Large intestine (tissue), 3 donors: ENCODE measurements around the gene STX1A. TPM values are rescaled to one million over a fixed set of nuclear protein-coding genes. Genes with fewer than 3 reads are reported as not detected.
"Not testable (repeated sequence)": the region's sequence is repeated elsewhere in the genome, so short reads cannot be mapped to it uniquely, and the experiment has no call there.

ENCODE experiments used
- DNase-seq, 2 donors: peaks; one replicate each; pipeline versions ENCODE4 v3.0.0 to v3.0.0-alpha.2; 2013
- H3K27ac ChIP-seq: one replicate; pipeline ENCODE4 v1.5.1; 2013; ENCODE audit warnings: low read length
- H3K27me3 ChIP-seq: 2 replicates; pipeline ENCODE4 v1.6.1; 2013; ENCODE audit warnings: low read length; ENCODE audit not compliant: control insufficient read depth, insufficient read depth
- H3K36me3 ChIP-seq: 2 replicates; pipeline ENCODE4 v1.6.1; 2013; ENCODE audit warnings: low read length; ENCODE audit not compliant: control insufficient read depth, insufficient read depth
- H3K4me1 ChIP-seq: one replicate; pipeline ENCODE4 v1.6.1; 2013; ENCODE audit warnings: low read length; ENCODE audit not compliant: control insufficient read depth, insufficient read depth
- H3K4me3 ChIP-seq: one replicate; pipeline ENCODE4 v1.5.1; 2013; ENCODE audit warnings: low read length
- H3K9me3 ChIP-seq: one replicate; pipeline ENCODE4 v1.6.1; 2013; ENCODE audit warnings: mild to moderate bottlenecking, low read depth, low read length, moderate library complexity; ENCODE audit not compliant: control insufficient read depth
- WGBS: methylation state at CpG from one replicate; pipeline ENCODE4 v1.1.5; 2013; ENCODE audit warnings: low lambda C conversion rate; ENCODE audit not compliant: insufficient coverage; 5-methylcytosine and 5-hydroxymethylcytosine counted together
- polyA plus RNA-seq: library from polyadenylated mRNA; unstranded; fragments of 120-200 nt; gene quantifications from one replicate; pipeline ENCODE4 v1.2.1, GENCODE V29; 2013

The STX1A gene
- polyA plus RNA-seq, 1 donor, result 36.1 TPM

- WGBS, result no CpG with 5 or more reads among the region's 5 CpGs
- no peak for DNase-seq
These were observed 50.6 kb downstream of the STX1A start for GRCh38 chr7:73668886-73669230.

GRCh38 chr7:73668103-73668885, 51.2 kb downstream of the STX1A start:
- no CpG with 5 or more reads among the region's 52 CpGs for WGBS
- peaks cover 2% of the 10 kb centered on the region for H3K36me3 ChIP-seq
- peak in 1 of 2 donors; percentile 55 for DNase-seq
- H3K9me3 ChIP-seq, result peaks cover 3% of the 10 kb centered on the region
- no peak overlapping the region for H3K27ac ChIP-seq
- peak overlapping the region; percentile 81 for H3K4me3 ChIP-seq
- H3K27me3 ChIP-seq, result no peaks in the 10 kb centered on the region
- peaks cover 21% of the 10 kb centered on the region for H3K4me1 ChIP-seq

More at GRCh38 chr7:73668886-73669230, 50.6 kb downstream of the STX1A start:
- Histone ChIP-seq H3K27ac (no peak overlapping the region), H3K9me3 (peaks cover 3% of the 10 kb centered on the region), H3K27me3 (no peaks in the 10 kb centered on the region), H3K36me3 (peaks cover 2% of the 10 kb centered on the region), H3K4me3 (peak overlapping the region; percentile 81), H3K4me1 (peaks cover 21% of the 10 kb centered on the region)

- no peaks in the 10 kb centered on the region for H3K27me3 ChIP-seq
- no CpG with 5 or more reads among the region's 79 CpGs for WGBS
These were observed 51.9 kb downstream of the STX1A start, which contains the start of gene VPS37D for GRCh38 chr7:73667344-73668102. Gene VPS37D (plus strand): TSS chr7:73667831. CDS start chr7:73667959, 128 bp downstream.

GRCh38 chr7:73663033-73663432, 56.4 kb downstream of the STX1A start:
- Histone ChIP-seq H3K27ac (no peak overlapping the region), H3K9me3 (peaks cover 3% of the 10 kb centered on the region), H3K4me3 (no peak overlapping the region), H3K36me3 (no peaks in the 10 kb centered on the region), H3K4me1 (peaks cover 9% of the 10 kb centered on the region), H3K27me3 (no peaks in the 10 kb centered on the region)
- DNase-seq, result no peak

More at GRCh38 chr7:73667344-73668102, 51.9 kb downstream of the STX1A start, which contains the start of gene VPS37D:
- peaks cover 21% of the 10 kb centered on the region for H3K4me1 ChIP-seq
- H3K27ac ChIP-seq, result no peak within 1 kb of the TSS
- H3K36me3 ChIP-seq, result peaks cover 2% of the 10 kb centered on the region
- peak within 1 kb of the TSS; percentile 81 for H3K4me3 ChIP-seq
- H3K9me3 ChIP-seq, result peaks cover 3% of the 10 kb centered on the region
- DNase-seq, result peak; percentile 88 to 94

DNA sequence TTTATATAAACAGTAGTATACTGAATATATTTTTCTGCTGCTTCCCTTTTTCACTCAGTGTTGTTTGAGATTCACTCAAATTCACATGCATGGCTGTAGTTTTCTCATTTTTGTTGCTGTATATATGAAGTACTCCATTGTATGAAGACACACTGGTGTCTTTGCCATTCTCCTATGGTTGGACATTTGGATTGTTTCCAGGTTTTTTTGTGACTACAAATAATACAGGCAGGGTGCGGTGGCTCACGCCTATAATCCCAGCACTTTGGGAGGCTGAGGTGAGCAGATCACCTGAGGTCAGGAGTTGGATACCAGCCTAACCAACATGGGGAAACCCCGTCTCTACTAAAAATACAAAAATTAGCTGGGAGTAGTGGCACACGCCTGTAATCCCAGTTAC, 58.9 kb downstream of the STX1A start:
- WGBS, result no CpG with 5 or more reads among the region's 4 CpGs
- not testable (repeated sequence) for H3K27ac ChIP-seq, DNase-seq, H3K27me3 ChIP-seq, H3K9me3 ChIP-seq, H3K36me3 ChIP-seq, H3K4me3 ChIP-seq, H3K4me1 ChIP-seq

- no peak overlapping the region for H3K27ac ChIP-seq
- H3K36me3 ChIP-seq, result no peaks in the 10 kb centered on the region
- DNase-seq, result no peak
- WGBS, result 65% methylated on average over 2 of the region's 8 CpGs
- H3K27me3 ChIP-seq, result no peaks in the 10 kb centered on the region
- H3K9me3 ChIP-seq, result no peaks in the 10 kb centered on the region
- H3K4me3 ChIP-seq, result no peak overlapping the region
- H3K4me1 ChIP-seq, result no peaks in the 10 kb centered on the region
These were observed 59.5 kb downstream of the STX1A start for GRCh38 chr7:73659983-73660382.

DNA sequence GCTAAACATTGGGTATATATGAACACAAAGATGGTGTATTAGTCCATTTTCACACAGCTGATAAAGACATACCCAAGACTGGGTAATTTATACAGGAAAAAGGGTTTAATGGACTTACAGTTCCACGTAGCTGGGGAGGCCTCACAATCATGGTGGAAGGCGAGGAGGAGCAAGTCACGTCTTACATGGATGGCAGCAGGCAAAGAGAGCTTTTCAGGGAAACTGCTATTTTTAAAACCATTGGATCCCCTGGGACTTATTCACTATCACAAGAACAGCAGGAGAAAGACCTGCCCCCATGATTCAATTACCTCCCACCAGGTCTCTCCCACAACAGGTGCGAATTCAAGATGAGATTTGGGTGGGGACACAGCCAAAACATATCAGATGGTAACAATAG, 64.2 kb downstream of the STX1A start:
- H3K9me3 ChIP-seq, H3K4me3 ChIP-seq, H3K36me3 ChIP-seq, H3K27ac ChIP-seq, DNase-seq, H3K4me1 ChIP-seq, H3K27me3 ChIP-seq: not testable (repeated sequence)
- no CpG with 5 or more reads among the region's 4 CpGs for WGBS

DNA sequence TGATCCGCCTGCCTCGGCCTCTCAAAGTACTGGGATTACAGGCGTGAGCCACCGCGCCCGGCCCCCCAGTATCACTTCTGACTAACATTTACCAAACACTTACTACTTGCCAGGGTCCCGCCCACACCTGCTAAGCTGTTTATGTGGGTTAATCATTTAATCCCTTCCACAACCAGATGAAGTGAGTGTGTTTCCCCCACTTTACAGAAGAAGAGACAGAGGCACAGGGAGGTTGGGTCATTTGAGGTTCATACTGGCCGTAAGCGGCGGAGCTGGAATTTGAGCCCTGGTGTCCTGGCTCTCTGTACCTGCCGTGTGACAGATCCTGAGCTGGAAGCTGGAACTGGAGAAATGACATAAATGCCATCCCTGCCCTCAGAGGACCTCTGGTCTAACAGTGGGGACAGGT, 66.9 kb downstream of the STX1A start:
- WGBS, result no CpG with 5 or more reads among the region's 11 CpGs
- H3K27ac ChIP-seq, result no peak overlapping the region
- no peaks in the 10 kb centered on the region for H3K9me3 ChIP-seq
- peak in 1 of 2 donors; percentile 77 for DNase-seq
- H3K36me3 ChIP-seq, result no peaks in the 10 kb centered on the region
- H3K4me1 ChIP-seq, result peaks cover 15% of the 10 kb centered on the region
- no peak overlapping the region for H3K4me3 ChIP-seq
- peaks cover 11% of the 10 kb centered on the region for H3K27me3 ChIP-seq

DNA sequence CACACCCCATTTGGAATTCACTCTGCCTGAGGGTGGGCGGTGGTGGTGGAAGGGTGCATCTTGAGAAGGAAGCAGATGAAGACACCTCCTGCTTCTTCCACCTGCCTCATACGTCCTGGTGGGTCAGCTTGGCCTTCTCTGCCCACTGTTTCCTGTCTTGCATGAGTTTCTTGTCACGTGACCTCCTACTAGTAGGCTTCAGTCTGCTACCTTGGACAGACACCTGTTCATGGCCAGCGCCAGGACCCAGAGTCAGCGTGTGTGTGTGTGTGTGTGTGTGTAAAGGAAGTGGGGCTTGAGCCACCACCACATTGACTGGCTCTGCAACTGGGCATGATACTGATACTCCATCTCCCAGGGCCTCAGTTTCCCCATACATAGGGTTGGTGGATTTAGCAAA, 68.9 kb downstream of the STX1A start:
- Histone ChIP-seq H3K4me1 (peaks cover 24% of the 10 kb centered on the region), H3K27me3 (peaks cover 19% of the 10 kb centered on the region), H3K36me3 (no peaks in the 10 kb centered on the region), H3K9me3 (no peaks in the 10 kb centered on the region), H3K4me3 (no peak overlapping the region), H3K27ac (no peak overlapping the region)
- DNase-seq, result no peak
- no CpG with 5 or more reads among the region's 5 CpGs for WGBS

GRCh38 chr7:73649576-73649975, 69.9 kb downstream of the STX1A start:
- Histone ChIP-seq H3K9me3 (no peaks in the 10 kb centered on the region), H3K27me3 (peaks cover 19% of the 10 kb centered on the region), H3K27ac (no peak overlapping the region), H3K4me1 (peaks cover 34% of the 10 kb centered on the region), H3K4me3 (no peak overlapping the region), H3K36me3 (no peaks in the 10 kb centered on the region)
- WGBS, result no CpG with 5 or more reads among the region's 9 CpGs
- peak in 1 of 2 donors; percentile 69 for DNase-seq
